Measurements from ENCODE around the gene COL18A1.

The COL18A1 gene

DNA sequence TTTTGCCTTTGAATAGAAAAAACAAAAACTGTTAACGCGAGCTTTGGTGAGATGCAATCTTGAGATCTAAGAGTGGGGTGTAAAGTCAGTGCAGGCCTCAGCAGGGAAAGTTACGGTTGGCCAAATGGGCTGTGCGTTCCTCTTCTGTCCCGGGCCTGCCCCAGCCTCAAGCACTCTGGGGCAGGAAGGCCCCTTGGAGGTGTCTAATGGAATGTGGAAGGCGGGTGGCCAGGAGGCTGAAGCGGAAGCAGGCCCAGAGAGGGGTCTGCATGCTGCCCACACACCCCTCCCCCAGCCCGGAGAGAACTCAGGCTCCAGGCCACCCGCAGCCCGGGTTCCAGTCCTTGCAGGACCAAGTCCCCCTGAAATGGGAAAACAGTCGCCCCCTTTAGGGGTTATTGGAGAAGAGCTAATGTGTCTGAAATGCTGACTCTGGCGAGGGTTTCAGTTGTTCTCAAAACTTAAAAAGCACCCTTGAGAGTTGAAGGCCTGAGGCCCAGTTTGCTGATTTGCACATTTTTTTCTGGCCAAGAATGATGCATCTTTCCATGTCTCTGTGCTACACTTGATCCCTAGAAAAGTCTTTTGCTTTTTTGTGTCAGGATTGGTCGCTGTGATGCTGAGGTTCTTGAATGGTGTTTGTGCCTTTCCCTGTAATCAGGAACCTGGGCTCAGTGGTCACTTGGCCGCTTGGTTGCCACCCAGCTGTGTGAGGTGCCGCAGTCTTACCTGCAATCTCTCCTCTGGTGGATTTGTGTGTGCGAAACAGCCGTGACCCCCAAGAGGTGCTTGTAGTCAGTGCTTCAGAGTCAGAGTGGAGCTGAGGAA lies 2.0 kb downstream of the COL18A1 start:
- H3K4me3 ChIP-seq (ENCODE audit: low read depth, low read length), result peak overlapping the region; percentile 50
- in situ Hi-C loops (cut with HindIII; ENCODE audit: low sequenced_read_pairs), result no loop called here
- TF ChIP-seq, protein P1, sequence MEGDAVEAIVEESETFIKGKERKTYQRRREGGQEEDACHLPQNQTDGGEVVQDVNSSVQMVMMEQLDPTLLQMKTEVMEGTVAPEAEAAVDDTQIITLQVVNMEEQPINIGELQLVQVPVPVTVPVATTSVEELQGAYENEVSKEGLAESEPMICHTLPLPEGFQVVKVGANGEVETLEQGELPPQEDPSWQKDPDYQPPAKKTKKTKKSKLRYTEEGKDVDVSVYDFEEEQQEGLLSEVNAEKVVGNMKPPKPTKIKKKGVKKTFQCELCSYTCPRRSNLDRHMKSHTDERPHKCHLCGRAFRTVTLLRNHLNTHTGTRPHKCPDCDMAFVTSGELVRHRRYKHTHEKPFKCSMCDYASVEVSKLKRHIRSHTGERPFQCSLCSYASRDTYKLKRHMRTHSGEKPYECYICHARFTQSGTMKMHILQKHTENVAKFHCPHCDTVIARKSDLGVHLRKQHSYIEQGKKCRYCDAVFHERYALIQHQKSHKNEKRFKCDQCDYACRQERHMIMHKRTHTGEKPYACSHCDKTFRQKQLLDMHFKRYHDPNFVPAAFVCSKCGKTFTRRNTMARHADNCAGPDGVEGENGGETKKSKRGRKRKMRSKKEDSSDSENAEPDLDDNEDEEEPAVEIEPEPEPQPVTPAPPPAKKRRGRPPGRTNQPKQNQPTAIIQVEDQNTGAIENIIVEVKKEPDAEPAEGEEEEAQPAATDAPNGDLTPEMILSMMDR (IDR thresholded peaks at IDR 0.05; ENCODE audit: low read depth, low read length), result peak; percentile 20
- DNase-seq (ENCODE audit: low read depth, low spot score), result peak; percentile 46

DNA sequence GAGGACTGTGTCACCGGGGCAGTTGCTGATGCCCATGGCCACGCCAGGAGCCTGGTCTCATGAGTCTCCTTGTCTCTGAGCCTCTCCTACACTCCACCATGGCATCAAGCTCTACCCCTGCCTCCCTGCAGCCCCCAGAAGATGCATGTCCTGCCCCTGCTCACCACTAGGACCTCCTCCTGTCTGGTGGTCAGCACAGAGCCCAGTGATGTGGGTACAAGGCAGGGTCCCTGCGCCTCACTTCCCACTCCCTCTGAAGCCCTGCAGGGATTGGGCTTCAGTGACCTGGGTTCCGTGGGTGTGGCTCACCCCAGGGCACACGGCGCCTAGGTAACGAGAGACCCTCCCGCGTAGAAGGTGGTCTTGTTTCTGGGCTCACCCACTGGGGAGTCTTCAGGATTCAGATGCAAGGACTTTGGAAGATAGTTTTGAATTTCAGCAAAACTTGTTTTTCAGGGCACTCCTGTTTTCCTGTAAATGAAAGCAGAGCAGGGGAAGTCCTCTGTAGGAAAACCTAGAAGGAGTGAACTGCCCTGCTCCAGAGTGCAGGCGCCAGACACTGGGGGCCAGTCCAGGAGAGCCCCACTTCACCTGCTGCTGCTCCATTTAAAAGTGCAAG lies 2.8 kb downstream of the COL18A1 start:
- no peak for DNase-seq (ENCODE audit: low read depth, low spot score)
- no peak overlapping the region for H3K4me3 ChIP-seq (ENCODE audit: low read depth, low read length)
- in situ Hi-C loops (cut with HindIII; ENCODE audit: low sequenced_read_pairs), result no loop called here
- TF ChIP-seq, protein P1 (IDR thresholded peaks at IDR 0.05; ENCODE audit: low read depth, low read length), result no peak

DNA sequence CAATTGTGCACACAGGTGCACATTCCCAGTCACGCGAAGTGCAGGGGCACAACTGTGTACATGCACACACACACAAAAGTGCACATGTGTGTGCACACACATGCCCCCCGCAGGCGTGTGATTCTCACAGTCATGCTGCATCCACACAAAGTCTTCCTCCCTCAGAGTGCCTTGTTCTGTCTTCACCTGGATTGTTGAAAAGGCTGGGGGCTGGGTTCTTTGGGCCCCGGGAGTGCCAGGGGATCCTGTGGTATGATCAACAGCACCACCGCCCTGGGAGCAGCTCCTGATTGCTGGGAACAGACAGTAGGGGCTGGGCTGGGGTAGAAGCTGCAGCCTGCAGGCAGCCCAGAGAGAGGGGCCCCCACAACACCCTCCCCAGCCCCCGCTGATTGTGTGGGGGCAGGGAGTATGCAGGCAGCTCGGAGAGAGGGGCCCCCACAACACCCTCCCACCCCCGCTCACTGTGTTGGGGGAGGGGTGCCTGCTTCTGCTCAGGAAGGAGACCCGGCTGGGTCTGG lies 3.4 kb downstream of the COL18A1 start:
- TF ChIP-seq, protein P1 (IDR thresholded peaks at IDR 0.05; ENCODE audit: low read depth, low read length), result no peak

DNA sequence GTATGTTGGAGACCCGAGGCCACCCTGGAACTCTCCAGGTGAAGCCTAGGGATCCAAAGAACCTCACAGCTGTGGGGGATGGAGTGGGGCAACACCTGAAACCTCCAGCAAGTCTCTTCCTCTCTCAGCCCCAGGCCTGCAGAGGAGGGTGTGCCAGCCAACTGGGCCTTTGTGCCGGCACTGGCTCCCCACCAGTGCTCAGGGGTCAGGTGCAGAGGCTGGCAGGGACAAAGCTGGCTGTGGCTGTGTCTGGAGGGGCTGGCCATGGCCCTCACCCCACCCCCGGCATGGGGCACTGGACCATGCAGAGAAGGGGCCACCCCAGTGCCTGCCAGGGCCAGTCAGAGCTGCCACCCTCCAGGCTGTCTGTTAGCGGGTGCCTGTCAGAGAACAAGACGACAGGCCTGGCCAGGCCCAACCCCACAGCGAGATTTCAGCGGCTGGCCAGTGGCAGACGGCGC lies 3.9 kb downstream of the COL18A1 start:
- no peak for DNase-seq (ENCODE audit: low read depth, low spot score)
- in situ Hi-C loops (cut with HindIII; ENCODE audit: low sequenced_read_pairs), result no loop called here
- H3K4me3 ChIP-seq (ENCODE audit: low read depth, low read length), result no peak overlapping the region
- TF ChIP-seq, protein P1 (IDR thresholded peaks at IDR 0.05; ENCODE audit: low read depth, low read length), result no peak

More for the DNA sequence above, 3.4 kb downstream of the COL18A1 start:
- no peak overlapping the region for H3K4me3 ChIP-seq (ENCODE audit: low read depth, low read length)
- in situ Hi-C loops (cut with HindIII; ENCODE audit: low sequenced_read_pairs), result no loop called here
- DNase-seq (ENCODE audit: low read depth, low spot score), result no peak

DNA sequence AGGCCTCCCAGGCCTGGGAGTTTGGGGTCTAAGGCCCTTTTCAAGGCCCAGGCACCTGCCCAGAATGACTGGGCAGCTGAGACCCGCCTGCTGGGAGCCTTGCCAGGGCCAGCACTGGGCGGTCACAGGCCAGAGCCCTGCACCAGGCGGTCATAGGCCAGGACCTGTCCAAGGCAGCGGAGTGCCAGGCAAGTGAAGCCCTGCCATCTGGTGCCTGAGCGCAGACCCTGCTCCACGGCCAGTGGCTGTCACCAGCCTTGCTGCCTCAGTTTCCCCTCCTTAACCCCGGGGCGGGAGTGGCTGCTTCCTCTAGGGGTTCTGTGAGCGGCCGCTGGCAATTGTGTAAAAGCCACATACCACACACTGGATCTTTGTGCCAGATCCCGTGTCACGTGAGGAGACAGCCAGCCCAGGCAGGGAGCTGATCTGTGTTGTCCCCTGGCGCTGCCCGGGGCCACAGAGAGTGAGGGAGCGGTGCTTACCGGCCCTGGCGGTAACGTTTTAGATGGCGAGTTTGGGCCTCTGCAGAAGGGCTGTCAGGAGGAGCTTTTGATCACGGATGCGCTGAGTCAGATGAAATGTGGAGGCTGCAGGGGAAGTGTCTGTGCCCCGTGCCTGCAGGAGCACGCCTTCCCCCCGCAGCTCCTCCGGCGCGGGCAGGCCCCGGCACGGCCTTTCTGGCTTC lies 4.6 kb downstream of the COL18A1 start:
- TF ChIP-seq, protein P1 (IDR thresholded peaks at IDR 0.05; ENCODE audit: low read depth, low read length), result no peak
- in situ Hi-C loops (cut with HindIII; ENCODE audit: low sequenced_read_pairs), result no loop called here
- DNase-seq (ENCODE audit: low read depth, low spot score), result no peak
- H3K4me3 ChIP-seq (ENCODE audit: low read depth, low read length), result no peak overlapping the region

DNA sequence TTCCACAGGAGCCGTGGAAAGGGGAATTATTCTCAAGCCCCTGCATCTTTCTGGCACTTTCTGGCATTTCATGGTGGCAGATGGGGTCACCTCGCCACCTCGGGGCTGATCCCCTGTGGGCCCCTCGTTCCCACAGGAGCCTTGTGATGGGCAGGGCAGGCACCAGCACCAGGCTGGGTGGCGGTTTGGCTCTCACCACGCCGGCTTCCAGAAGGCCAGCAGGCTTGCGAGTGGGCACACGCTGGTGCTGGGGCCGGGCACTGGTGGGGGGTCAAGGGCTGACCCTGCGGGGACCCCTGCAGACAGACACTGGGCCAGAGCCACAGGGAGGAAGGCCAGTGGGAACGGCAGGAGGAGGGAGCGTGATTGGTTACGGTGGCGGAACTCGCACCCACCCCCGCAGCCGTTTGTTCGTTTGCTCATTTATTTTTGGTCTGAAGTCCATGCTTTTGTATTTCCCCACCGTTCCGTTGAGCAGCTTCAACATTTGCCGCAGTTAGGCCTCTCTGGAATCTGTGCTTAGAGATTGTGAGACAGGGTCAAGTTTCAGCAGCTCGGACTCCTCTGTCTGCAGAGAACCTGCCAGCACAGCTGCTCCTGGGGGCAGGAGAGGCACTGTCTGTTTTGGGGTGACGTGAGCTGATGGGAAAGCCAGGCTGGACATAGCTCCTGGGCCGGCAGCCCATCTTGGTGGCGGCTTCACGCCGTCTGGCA lies 5.3 kb downstream of the COL18A1 start:
- TF ChIP-seq, protein P1 (IDR thresholded peaks at IDR 0.05; ENCODE audit: low read depth, low read length), result no peak
- H3K4me3 ChIP-seq (ENCODE audit: low read depth, low read length), result no peak overlapping the region
- no peak for DNase-seq (ENCODE audit: low read depth, low spot score)
- in situ Hi-C loops (cut with HindIII; ENCODE audit: low sequenced_read_pairs), result no loop called here
